ENCODE results near the gene EPHB1.
"Not testable (repeated sequence)": the region's sequence is repeated elsewhere in the genome, so short reads cannot be mapped to it uniquely, and the experiment has no call there.

The EPHB1 gene

DNA sequence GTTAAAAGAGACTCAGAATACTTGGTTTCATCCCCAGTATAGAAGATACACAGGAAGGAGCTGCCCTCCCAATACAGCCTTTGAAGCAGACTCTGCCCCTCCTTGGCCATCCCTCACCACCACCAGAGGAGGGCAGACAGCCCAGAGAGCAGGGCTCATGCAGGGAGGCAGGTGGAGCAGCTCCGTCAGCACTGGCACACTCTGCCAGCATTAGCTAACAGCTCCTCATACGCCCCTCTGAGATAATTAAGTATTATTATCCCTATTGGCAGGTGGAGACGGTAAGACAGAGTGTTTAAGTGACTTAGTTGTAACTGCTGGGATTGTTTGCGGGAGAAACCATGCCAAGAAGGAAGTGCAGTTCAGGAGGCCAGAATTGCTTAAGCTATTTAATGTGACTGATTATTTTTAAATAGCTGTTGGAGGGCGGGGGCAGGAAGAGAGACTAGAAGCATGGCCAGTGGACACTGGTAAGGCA is 434.0 kb downstream of the EPHB1 start:
- DNase-seq, result no peak

DNA sequence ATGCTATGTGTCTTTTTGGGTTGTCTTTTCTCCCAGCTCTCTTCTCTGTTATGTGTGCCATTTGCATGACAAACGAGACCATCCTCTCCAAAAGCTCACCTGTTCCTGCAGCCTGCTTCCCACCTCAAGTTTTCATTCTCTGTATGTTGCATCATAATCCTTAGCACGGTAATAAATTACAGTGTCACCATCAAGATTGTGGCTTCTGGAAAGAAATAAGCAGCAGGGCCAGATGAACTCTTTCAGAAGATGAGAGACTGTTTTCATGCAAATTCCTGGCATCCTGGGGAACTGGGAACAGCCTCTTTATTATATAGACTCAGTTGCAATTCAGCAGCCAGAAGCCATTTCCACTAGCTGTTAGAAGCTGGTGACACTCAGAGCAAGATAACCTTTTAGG is 436.7 kb downstream of the EPHB1 start:
- DNase-seq, result no peak

DNA sequence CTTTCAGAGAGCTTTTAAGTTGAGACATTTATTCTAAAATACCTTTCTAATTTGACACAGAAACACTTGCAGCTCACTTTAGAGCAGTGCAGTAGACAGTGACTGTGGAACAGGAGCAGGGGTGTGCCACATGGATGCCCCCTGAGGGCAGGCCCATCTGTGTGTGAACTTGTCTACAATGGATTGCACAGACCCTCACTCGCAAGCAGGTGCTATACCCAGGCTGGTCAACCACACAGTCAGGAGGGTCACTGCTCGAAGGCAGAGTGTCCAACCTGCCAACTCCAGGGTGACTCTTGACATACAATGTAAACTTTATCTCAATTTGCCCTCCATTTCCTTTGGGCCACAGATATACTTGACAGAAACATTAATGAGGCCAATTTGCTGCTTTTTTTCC is 437.2 kb downstream of the EPHB1 start:
- no peak for DNase-seq

DNA sequence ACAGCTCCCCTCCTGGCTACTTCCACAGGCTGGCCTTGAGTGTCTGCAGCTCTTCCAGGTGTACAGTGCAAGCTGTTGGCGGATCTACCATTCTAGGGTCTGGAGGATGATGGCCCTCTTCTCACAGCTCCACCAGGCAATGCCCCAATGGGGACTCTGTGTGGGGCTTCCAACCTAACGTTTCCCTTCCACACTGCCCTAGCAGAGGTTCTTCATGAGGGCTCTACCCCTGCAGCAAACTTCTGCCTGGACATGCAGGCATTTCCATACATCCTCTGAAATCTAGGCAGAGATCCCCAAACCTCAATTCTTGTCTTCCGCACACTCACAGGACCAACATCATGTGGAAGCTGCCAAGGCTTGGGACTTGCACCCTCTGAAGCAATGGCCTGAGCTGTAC is 438.4 kb downstream of the EPHB1 start:
- not testable (repeated sequence) for DNase-seq

DNA sequence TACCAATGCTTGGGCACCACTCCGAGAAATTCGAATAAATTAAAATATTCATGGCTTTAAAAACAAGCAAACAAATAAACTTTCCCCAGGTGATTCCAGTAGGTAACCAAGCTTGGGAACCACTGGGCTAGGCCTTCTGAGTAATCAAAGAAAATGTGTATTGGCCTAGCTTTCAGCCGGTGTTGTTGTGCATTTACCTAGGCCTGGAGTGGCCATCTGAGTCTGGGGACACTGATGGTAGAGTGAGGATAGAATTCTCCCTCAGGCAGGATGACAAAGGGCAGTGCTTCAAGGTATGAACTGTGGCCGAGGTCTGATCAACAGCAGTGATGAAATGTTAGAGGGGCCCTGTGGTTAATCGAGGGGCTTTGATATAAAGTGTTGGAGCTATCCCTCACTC is 440.5 kb downstream of the EPHB1 start:
- no peak for DNase-seq

DNA sequence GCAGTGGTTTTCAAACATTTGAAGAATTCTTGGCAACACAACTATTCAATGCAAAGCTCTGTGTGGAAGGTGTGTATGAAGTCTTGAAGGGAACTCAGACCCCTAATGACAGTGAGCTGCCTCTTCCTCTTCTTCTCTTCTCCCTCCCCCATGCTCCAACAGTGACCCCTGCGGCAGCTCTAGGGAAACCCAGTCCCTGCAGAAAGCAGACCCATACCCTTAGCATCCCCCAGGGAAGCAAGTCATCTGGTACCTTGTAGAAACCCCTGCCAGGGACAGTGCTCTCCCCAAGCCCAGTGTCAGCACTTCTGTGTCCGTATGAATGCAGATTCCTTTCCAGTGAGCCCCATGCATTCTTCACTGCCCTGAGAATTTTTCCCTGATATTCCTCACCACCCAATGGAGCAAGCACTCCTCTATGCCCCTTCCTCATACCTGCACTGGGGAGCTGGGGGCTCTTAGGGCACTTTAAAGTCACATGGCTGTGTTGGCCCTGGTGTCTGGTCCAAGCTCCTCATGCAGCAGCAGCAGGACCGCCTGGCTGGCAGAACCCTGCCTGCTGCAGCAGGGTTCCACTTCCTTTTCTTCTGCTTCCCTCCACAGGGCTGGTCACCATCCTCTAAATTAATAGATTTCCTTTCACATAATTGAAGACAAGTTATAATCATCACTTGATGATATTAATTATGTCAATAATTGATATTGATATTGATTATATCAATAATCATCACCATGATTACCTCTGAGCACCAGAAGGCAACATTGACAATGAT is 442.5 kb downstream of the EPHB1 start:
- DNase-seq, result no peak

DNA sequence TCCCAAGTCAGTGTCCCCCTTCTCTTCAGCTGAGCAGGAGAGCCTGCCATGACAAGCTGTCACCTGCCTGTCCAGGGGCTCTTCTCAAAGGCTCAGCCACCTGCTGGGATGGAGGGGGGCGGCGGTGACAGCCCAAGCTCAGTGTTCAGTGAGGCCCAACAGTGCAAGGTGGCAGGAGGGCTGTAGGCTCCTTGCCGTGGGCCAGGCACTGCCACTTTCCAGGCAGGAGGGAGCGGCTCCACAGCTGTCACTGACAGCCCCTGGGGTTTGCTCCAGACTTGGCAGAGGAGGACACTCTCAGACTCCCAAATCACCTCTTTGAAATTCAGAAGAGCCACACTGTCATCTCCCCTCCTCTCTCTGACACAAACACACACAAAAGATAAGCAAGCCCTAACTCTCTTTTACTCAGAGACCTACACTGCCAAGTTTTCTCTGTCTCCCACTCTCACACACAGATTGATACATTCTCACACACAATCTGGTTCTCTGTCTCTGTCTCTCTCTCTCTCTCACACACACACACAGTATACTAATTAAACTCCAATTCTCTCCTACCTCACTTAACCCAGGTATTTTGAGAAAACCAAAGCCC is 443.3 kb downstream of the EPHB1 start:
- DNase-seq, result no peak

DNA sequence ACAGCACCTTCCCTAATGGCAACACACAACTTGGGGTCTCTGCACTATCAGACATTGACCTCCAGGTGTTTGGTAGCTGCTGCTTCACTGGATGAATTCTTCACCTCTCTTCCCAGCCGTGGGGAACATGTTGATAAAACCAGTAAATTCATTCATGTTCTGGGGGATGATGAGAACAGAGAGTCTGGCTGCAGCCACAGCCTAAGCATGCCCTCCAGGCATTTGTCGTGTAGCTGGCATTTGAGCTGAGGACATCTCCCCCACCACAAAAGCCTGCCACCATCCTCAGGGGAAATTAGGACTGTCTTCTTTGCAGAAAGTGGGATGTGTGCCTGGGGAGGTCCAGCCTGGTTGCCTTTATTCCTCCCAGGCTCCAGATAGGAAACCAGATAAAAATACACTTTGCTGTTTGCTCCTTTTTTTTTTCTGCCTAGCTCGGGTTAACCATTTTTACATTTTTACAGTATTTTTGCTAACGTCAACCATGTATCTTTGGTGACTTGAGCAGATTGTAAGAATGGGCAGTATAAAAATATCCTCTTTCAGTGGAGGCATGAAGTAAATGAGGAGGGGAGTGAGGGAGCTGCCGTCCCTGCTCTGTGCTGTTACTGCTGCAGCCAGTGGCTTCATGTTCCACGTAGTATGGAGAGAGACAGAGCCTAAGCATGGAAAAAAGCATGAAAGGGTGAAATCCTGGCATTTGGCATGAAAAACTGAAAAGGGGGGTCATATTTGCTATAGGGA is 444.0 kb downstream of the EPHB1 start:
- no peak for DNase-seq

DNA sequence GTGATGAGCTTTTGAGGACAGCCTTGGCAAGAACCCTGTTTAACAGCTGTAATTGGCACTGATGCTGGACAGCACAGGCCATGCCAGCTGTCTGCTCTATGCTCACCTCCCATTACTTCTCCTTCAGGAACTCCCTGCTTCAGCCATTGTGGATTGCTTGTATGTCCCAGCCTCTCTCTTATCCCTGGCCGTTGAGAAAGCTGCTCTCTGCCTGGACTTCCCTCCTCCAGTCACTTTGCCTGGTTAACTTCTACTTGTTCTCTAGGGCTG is 444.5 kb downstream of the EPHB1 start:
- no peak for DNase-seq

DNA sequence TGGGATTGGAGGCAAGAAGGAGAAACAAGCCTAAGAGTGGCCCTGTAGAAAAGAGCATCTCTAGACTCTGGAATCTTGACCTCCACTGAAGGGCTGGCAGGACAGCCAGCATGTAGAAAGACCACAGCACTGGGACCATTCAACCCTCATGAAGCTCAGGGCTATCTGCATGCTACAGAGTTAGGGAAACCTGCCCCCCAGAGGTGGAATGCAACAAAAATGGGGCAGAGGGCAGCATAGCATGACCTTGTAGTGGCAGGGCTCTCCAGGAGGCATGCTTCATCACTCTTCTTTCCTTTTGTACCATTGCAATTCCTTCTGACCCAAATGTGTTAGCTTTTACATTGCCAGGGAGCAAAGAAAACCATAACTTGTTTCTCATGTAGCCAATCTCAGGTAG is 445.4 kb downstream of the EPHB1 start:
- no peak for DNase-seq

DNA sequence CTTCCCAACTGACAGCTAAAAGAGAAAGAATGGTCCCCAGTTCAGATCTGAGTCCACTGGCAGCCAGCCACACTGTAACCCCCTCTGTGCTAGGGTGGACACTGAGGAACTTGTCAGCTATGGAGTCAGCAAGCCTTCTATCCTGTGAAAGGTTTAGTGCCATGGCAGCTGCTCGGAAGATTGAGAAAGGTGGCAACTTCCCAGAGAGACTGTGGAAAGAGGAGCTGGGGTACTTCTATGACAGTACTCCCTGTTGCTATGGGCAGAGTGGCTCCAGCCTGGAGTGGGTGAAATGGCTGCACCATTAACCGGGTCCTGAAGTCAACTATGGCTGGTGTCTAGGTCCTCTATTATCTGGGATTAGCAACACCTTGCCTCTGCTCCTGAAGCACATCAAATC is 447.2 kb downstream of the EPHB1 start:
- no peak for DNase-seq

DNA sequence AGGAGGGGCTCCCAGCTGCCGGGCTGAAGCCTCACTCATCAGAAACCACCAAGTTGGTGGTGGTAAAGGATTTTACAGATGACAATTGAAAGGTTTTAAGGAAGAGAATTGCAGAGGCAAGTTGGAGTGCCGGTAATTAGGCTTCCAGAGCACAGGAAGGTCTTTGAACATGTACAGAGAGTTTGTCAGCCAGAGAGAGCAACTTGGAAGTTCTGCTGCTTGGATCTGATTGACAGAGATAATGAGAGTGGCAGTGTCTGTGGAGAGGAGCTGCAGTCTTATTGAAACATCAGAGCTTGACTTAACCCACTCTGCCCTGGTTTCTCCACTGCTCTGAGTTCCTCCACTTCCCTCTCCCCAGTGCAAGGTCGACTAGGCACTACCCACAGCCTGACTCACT is 448.6 kb downstream of the EPHB1 start:
- no peak for DNase-seq

DNA sequence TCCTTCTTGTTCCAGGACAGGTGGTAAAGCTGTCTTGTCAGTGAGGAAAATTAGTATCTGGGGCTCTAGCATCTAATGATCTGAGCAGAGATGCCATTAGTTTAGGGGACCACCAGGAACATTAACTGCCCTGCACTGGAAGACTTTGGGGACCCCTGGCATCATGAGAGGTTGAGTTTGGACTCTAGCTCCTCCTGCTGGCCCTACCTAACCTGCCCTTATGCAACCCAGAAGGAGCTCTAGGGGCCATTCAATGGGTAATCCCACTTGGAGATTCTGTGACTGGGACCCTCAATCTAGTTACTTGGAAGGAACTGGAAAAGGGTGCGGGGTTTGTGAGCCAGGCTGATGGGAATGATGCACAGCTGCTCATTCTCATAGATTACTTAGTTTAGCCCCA is 451.0 kb downstream of the EPHB1 start:
- no peak for DNase-seq

DNA sequence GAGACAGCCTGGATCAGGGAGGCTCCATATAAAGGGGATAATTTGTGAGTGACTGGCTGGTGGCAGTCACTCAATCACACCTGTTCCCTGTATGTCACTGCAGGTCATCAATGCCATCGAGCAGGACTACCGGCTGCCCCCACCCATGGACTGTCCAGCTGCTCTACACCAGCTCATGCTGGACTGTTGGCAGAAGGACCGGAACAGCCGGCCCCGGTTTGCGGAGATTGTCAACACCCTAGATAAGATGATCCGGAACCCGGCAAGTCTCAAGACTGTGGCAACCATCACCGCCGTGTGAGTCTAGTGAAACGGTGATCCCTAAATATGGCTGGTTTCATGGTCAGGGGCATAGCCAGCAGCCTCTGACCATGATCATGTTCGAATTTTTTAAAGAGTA is 453.2 kb downstream of the EPHB1 start:
- DNase-seq, result no peak

DNA sequence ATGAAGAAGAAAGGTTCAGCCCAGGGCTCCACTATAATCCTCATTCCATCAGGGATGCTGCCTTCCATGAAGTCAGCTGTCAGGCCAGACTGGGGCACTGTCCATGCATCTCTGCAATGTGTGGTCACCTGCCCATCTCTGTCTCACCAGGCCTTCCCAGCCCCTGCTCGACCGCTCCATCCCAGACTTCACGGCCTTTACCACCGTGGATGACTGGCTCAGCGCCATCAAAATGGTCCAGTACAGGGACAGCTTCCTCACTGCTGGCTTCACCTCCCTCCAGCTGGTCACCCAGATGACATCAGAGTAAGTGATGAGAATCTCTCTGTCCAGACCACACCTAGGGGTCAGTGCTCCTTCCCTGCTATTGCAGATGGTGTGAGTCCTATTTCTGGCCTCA is 454.1 kb downstream of the EPHB1 start:
- DNase-seq, result no peak

DNA sequence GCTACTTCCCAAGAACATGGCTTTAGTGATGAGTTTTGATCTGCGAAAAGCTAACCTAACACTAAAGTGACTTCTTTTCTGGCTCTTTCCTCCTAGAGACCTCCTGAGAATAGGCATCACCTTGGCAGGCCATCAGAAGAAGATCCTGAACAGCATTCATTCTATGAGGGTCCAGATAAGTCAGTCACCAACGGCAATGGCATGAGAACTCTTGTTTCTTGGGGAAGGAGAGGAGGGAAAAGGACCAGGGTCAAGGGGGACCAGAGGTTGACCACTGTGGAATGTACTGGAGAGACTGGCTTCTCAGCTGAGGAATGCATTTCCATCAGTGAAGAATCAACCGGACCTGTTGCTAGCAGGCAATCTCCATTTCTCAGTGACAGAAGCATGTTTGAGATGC is 463.9 kb downstream of the EPHB1 start:
- DNase-seq, result no peak

DNA sequence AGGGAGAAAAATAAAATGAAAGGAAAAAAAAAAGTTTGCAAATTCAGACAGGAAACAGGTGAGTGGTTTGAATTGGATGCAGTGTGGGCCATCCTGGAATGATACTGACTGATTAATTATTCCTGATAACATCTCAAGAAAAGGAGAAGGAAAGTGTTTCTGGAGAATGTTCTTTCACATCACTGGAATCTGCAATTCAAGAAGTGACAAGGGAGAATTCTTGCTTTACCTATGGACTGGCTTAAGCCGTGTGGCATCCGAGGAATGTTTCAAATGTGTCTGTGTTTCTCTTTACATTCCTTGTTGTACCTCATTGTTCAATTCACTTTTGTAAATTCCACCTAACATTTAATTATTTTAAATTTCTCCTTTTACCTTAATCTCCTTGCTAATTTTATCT is 465.0 kb downstream of the EPHB1 start:
- DNase-seq, result no peak

DNA sequence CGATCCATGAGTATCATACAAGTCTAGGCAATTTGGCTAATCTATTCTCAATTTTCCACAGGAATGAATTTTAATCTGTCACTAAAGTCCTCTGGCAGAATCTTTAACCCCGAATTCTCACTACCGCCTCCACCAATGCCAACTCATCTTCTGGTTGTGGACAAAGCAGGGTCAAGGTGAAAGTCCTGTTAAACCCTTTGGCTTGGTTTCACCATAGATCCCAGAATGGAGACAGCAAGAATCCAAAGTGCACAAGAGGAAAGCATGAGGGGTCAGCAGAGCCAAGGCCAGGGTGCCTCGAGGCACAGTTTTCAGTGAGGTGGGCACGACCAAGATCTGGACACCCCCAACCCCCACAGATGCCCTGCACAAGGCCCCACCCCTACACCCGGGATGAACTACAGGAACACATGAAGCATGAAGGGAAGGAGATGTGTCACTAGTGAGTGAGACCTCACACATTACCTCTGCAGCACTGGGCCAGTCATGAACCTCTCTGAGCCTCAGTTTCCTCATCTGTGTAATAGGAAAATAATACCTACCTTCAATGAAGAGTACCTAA is 466.2 kb downstream of the EPHB1 start:
- no peak for DNase-seq

DNA sequence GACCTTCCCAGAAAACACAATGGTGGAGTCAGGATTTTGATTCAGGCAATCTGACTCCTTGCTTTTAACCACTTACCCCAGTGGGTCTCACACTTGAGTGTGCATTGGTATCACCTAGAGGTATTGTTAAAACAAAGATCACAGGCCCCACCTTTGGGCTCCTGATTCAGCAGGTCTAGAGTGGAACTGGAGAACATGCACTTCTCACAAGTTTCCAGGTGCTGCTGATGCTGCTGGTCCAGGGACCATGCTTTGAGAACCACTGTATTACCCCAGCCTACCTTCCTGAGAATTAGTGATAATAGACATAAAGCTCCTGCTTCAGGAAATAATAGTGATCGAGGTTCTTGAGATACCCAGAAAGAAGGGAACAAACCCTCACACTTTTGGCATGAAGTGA is 466.9 kb downstream of the EPHB1 start:
- no peak for DNase-seq

DNA sequence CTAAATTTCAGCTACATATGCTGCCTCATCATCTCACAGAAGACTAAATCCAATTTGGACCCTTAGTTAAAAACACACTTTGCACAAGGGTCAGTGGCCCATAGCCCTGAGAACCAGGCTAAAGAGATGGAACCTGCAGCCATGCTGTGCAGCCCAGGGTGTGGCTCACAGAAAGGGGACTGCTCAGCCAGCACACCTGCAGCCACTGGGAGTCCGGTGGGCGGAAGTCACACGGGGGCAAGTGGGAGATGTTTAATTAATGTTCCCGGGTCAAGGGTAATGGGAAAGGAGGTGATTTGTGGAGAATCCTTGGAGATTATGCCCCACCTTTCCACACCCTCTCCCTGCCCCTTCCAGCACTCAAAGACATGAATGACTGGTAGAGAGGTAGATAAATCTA is 467.4 kb downstream of the EPHB1 start:
- DNase-seq, result no peak

DNA sequence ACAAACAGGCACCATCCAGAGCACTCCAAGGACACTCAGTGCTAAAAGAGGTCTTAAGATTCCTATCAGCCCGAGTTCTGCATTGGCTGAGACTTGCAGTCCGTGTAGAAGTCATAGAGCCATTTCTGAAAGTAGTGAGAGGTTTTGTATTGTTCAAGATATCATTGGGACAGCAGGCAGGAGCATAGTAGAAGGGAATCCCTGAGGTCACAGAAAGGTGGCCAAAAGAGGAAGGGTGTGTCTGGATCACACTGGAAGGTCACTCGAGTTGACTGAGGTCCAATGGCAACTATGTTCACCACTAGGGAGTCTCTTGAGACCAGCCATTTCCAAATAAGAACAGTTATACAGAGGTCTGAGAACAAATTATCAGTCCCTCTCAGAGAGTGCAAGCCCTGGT is 468.3 kb downstream of the EPHB1 start:
- no peak for DNase-seq

DNA sequence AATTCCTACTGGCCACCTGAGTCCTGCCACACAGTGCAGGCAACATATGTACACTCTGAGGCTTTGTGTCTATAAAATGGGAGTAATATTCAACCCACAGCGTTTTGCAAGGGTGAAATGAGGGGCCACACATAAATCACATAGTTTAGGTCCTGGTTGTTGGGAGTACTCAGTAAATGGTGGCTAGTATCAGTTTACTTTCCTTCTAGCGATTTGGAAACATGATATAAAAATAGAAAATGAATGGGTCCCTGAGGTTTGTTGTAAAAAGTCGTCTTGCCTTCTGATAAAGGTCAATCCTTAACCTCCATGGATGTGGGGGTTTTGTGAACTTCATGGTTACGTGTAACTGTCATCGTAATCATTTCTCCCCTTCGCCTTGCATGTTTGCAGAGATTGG is 472.4 kb downstream of the EPHB1 start:
- no peak for DNase-seq

DNA sequence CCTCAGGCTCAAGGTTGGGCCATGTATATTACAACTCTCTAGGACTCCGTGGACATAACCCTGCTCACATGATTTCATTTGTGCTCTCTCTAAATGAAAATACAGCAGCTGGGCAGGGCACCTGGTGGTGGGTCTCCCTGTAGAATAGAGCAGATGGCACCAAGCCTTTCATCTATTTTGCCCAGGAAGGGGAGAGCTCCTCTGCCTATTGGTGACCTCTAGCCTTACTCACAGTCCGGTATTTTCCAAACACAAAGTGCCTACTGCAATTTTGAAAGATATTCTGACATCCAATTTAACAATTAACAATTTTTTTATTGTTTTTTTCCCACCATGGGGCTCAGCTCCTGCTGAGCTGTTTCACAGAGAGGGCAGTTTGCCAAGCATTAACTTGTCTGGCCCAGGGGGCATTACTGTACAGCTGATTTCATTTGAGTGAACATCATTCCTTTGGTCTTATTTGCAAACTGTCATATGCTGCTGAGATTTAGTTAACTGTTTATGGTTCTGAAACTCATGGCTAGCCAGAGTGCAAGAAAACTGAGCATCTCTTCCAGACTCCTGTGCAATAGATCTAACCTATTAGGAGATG is 474.0 kb downstream of the EPHB1 start:
- DNase-seq, result no peak
